ENCODE data around the gene KIRREL3.

The KIRREL3 gene

GRCh38 chr11:127000291-127000968, at the start of gene KIRREL3:
Gene KIRREL3 (minus strand): TSS chr11:127000770.
- H3K27ac Mint-ChIP-seq: no peak within 1 kb of the TSS
- H3K27me3 Mint-ChIP-seq: peaks cover 20% of the 10 kb centered on the region
- no peak for DNase-seq
- no peaks in the 10 kb centered on the region for H3K36me3 Mint-ChIP-seq (ENCODE audit: low read depth)
- peaks cover 3% of the 10 kb centered on the region for H3K4me1 Mint-ChIP-seq (ENCODE audit: low read depth)
- H3K4me3 Mint-ChIP-seq: no peak within 1 kb of the TSS
- no peaks in the 10 kb centered on the region for H3K9me3 Mint-ChIP-seq

- Mint-ChIP-seq H3K4me1 (ENCODE audit: low read depth) (no peaks in the 10 kb centered on the region), H3K27ac (no peak overlapping the region)
Observed at GRCh38 chr11:127050186-127050585, 49.6 kb upstream of the KIRREL3 start.

GRCh38 chr11:127049486-127049885, 48.9 kb upstream of the KIRREL3 start:
- Mint-ChIP-seq H3K36me3 (ENCODE audit: low read depth) (no peaks in the 10 kb centered on the region), H3K4me1 (ENCODE audit: low read depth) (no peaks in the 10 kb centered on the region), H3K4me3 (no peak overlapping the region)

More at GRCh38 chr11:127050186-127050585, 49.6 kb upstream of the KIRREL3 start:
- Mint-ChIP-seq H3K4me3 (no peak overlapping the region), H3K27me3 (no peaks in the 10 kb centered on the region), H3K36me3 (ENCODE audit: low read depth) (no peaks in the 10 kb centered on the region), H3K9me3 (no peaks in the 10 kb centered on the region)
- no peak for DNase-seq

GRCh38 chr11:127044535-127044934, 44.0 kb upstream of the KIRREL3 start:
- peaks cover 2% of the 10 kb centered on the region for H3K9me3 Mint-ChIP-seq
- no peak for DNase-seq
- H3K36me3 Mint-ChIP-seq (ENCODE audit: low read depth): no peaks in the 10 kb centered on the region
- no peak overlapping the region for H3K27ac Mint-ChIP-seq
- H3K4me3 Mint-ChIP-seq: no peak overlapping the region
- no peaks in the 10 kb centered on the region for H3K27me3 Mint-ChIP-seq
- H3K4me1 Mint-ChIP-seq (ENCODE audit: low read depth): no peaks in the 10 kb centered on the region

More at GRCh38 chr11:127049486-127049885, 48.9 kb upstream of the KIRREL3 start:
- no peak for DNase-seq
- no peak overlapping the region for H3K27ac Mint-ChIP-seq
- no peaks in the 10 kb centered on the region for H3K9me3 Mint-ChIP-seq
- no peaks in the 10 kb centered on the region for H3K27me3 Mint-ChIP-seq

- no peaks in the 10 kb centered on the region for H3K36me3 Mint-ChIP-seq (ENCODE audit: low read depth)
- H3K9me3 Mint-ChIP-seq: peaks cover 2% of the 10 kb centered on the region
- H3K4me1 Mint-ChIP-seq (ENCODE audit: low read depth): no peaks in the 10 kb centered on the region
- peaks cover 5% of the 10 kb centered on the region for H3K27me3 Mint-ChIP-seq
- DNase-seq: no peak
- no peak overlapping the region for H3K27ac Mint-ChIP-seq
- no peak overlapping the region for H3K4me3 Mint-ChIP-seq
Observed at GRCh38 chr11:127042445-127042844, 41.9 kb upstream of the KIRREL3 start.

- DNase-seq: no peak
- H3K27ac Mint-ChIP-seq: no peak overlapping the region
- no peaks in the 10 kb centered on the region for H3K4me1 Mint-ChIP-seq (ENCODE audit: low read depth)
- peaks cover 2% of the 10 kb centered on the region for H3K9me3 Mint-ChIP-seq
- no peak overlapping the region for H3K4me3 Mint-ChIP-seq
- H3K36me3 Mint-ChIP-seq (ENCODE audit: low read depth): no peaks in the 10 kb centered on the region
- H3K27me3 Mint-ChIP-seq: peaks cover 5% of the 10 kb centered on the region
Observed at GRCh38 chr11:127039591-127039990, 39.0 kb upstream of the KIRREL3 start.

GRCh38 chr11:127037596-127037995, 37.0 kb upstream of the KIRREL3 start:
- no peak for DNase-seq
- no peak overlapping the region for H3K4me3 Mint-ChIP-seq
- no peak overlapping the region for H3K27ac Mint-ChIP-seq
- peaks cover 2% of the 10 kb centered on the region for H3K9me3 Mint-ChIP-seq
- no peaks in the 10 kb centered on the region for H3K4me1 Mint-ChIP-seq (ENCODE audit: low read depth)
- H3K27me3 Mint-ChIP-seq: peaks cover 5% of the 10 kb centered on the region
- H3K36me3 Mint-ChIP-seq (ENCODE audit: low read depth): no peaks in the 10 kb centered on the region

- Mint-ChIP-seq H3K27me3 (peaks cover 5% of the 10 kb centered on the region), H3K27ac (no peak overlapping the region), H3K9me3 (no peaks in the 10 kb centered on the region), H3K4me1 (ENCODE audit: low read depth) (no peaks in the 10 kb centered on the region), H3K36me3 (ENCODE audit: low read depth) (no peaks in the 10 kb centered on the region), H3K4me3 (no peak overlapping the region)
- DNase-seq: no peak
Observed at GRCh38 chr11:127037001-127037400, 36.4 kb upstream of the KIRREL3 start.

GRCh38 chr11:127035824-127036223, 35.3 kb upstream of the KIRREL3 start:
- H3K9me3 Mint-ChIP-seq: no peaks in the 10 kb centered on the region

GRCh38 chr11:127034973-127035372, 34.4 kb upstream of the KIRREL3 start:
- Mint-ChIP-seq H3K4me3 (no peak overlapping the region), H3K4me1 (ENCODE audit: low read depth) (no peaks in the 10 kb centered on the region), H3K27me3 (peaks cover 5% of the 10 kb centered on the region), H3K36me3 (ENCODE audit: low read depth) (no peaks in the 10 kb centered on the region), H3K9me3 (no peaks in the 10 kb centered on the region), H3K27ac (no peak overlapping the region)
- DNase-seq: no peak

More at GRCh38 chr11:127035824-127036223, 35.3 kb upstream of the KIRREL3 start:
- no peak for DNase-seq
- Mint-ChIP-seq H3K27ac (no peak overlapping the region), H3K4me3 (no peak overlapping the region), H3K27me3 (peaks cover 5% of the 10 kb centered on the region), H3K4me1 (ENCODE audit: low read depth) (no peaks in the 10 kb centered on the region), H3K36me3 (ENCODE audit: low read depth) (no peaks in the 10 kb centered on the region)

GRCh38 chr11:127028648-127029047, 28.1 kb upstream of the KIRREL3 start:
- no peaks in the 10 kb centered on the region for H3K9me3 Mint-ChIP-seq
- H3K36me3 Mint-ChIP-seq (ENCODE audit: low read depth): no peaks in the 10 kb centered on the region
- no peak overlapping the region for H3K27ac Mint-ChIP-seq
- no peaks in the 10 kb centered on the region for H3K27me3 Mint-ChIP-seq
- no peak for DNase-seq
- no peaks in the 10 kb centered on the region for H3K4me1 Mint-ChIP-seq (ENCODE audit: low read depth)
- H3K4me3 Mint-ChIP-seq: no peak overlapping the region

- H3K27ac Mint-ChIP-seq: no peak overlapping the region
- no peaks in the 10 kb centered on the region for H3K36me3 Mint-ChIP-seq (ENCODE audit: low read depth)
- H3K27me3 Mint-ChIP-seq: no peaks in the 10 kb centered on the region
- DNase-seq: no peak
- no peak overlapping the region for H3K4me3 Mint-ChIP-seq
- no peaks in the 10 kb centered on the region for H3K9me3 Mint-ChIP-seq
- H3K4me1 Mint-ChIP-seq (ENCODE audit: low read depth): no peaks in the 10 kb centered on the region
Observed at GRCh38 chr11:127027789-127028188, 27.2 kb upstream of the KIRREL3 start.

GRCh38 chr11:127027000-127027399, 26.4 kb upstream of the KIRREL3 start:
- Mint-ChIP-seq H3K4me3 (no peak overlapping the region), H3K27me3 (no peaks in the 10 kb centered on the region), H3K9me3 (no peaks in the 10 kb centered on the region), H3K4me1 (ENCODE audit: low read depth) (no peaks in the 10 kb centered on the region), H3K27ac (no peak overlapping the region), H3K36me3 (ENCODE audit: low read depth) (no peaks in the 10 kb centered on the region)
- no peak for DNase-seq

- Mint-ChIP-seq H3K27me3 (peaks cover under 1% of the 10 kb centered on the region), H3K36me3 (ENCODE audit: low read depth) (no peaks in the 10 kb centered on the region), H3K9me3 (no peaks in the 10 kb centered on the region), H3K27ac (no peak overlapping the region), H3K4me3 (no peak overlapping the region), H3K4me1 (ENCODE audit: low read depth) (no peaks in the 10 kb centered on the region)
- DNase-seq: no peak
Observed at GRCh38 chr11:127023991-127024390, 23.4 kb upstream of the KIRREL3 start.

- Mint-ChIP-seq H3K4me3 (no peak overlapping the region), H3K9me3 (no peaks in the 10 kb centered on the region), H3K4me1 (ENCODE audit: low read depth) (no peaks in the 10 kb centered on the region), H3K36me3 (ENCODE audit: low read depth) (no peaks in the 10 kb centered on the region), H3K27ac (no peak overlapping the region), H3K27me3 (peaks cover 3% of the 10 kb centered on the region)
- DNase-seq: no peak
Observed at GRCh38 chr11:127018683-127019279, 18.2 kb upstream of the KIRREL3 start.

All from activated T-cell treated with anti-CD3 and anti-CD28 coated beads, Interleukin-2, amount 50 U/mL, for 24 hours (primary cell).